Uterus (tissue), 4 donors: ENCODE data around the gene EDN3. TPM values are rescaled to one million over a fixed set of nuclear protein-coding genes. Genes with fewer than 3 reads are reported as not detected.

Experiments used
- DNase-seq, 2 donors: peaks; one replicate each; pipeline ENCODE4 v3.0.0-alpha.2; 2019 to 2020
- H3K27ac ChIP-seq, 2 donors: fragments of 200-600 bp; sonication (generic); 1 replicate in 1 of 2; 2 replicates in 1 of 2; pipeline ENCODE4 v1.5.1; 2016 to 2018
- H3K27me3 ChIP-seq, 2 donors: fragments of 200-600 bp; sonication (generic); one replicate each; pipeline ENCODE4 v1.5.1; 2018 to 2019; ENCODE audit warnings: control low read depth in 1 of 2
- H3K36me3 ChIP-seq, 2 donors: fragments of 200-600 bp; sonication (generic); one replicate each; pipeline ENCODE4 v1.5.1; 2019; ENCODE audit warnings: control low read depth in 1 of 2
- H3K4me1 ChIP-seq, 2 donors: fragments of 200-600 bp; sonication (generic); one replicate each; pipeline ENCODE4 v1.5.1; 2018 to 2019; ENCODE audit warnings: control low read depth in 1 of 2
- H3K4me3 ChIP-seq, 2 donors: fragments of 200-600 bp; sonication (generic); 1 replicate in 1 of 2; 2 replicates in 1 of 2; pipeline ENCODE4 v1.5.1; 2018 to 2019; ENCODE audit warnings: mild to moderate bottlenecking in 1 of 2
- H3K9me3 ChIP-seq, 2 donors: fragments of 200-600 bp; sonication (generic); one replicate each; pipeline ENCODE4 v1.5.1; 2019; ENCODE audit warnings: control low read depth in 1 of 2
- CTCF ChIP-seq, 4 experiments: fragments of 200-600 bp in 2 of 4; fragments of 450-650 bp in 2 of 4; sonication (generic) in 2 of 4; IDR thresholded peaks; one replicate each; pipeline ENCODE4 v1.5.1; 2016 to 2019; ENCODE audit warnings: antibody characterized with exemption in 4 of 4, mild to moderate bottlenecking in 2 of 4, moderate library complexity in 1 of 4
- POLR2A ChIP-seq, 2 donors: fragments of 450-650 bp; IDR thresholded peaks; one replicate each; pipeline ENCODE4 v1.6.1; 2016; ENCODE audit warnings: antibody characterized with exemption in 2 of 2, mild to moderate bottlenecking in 1 of 2, moderate library complexity in 1 of 2
- intact Hi-C: fragments of 100-400 bp; cut with DNase I; formaldehyde crosslinking; loops from one replicate; pipeline ENCODE4 v1.15.1; 2023; ENCODE audit warnings: low total_unique reads
- total RNA-seq, 4 donors: library from RNA; depleted of rRNA in 3 of 4; stranded (reverse); fragments of >200 nt in 3 of 4; gene quantifications; one replicate each; pipeline versions ENCODE4 v1.1.0 to v1.2.4, GENCODE V29; 2014 to 2023
- donor health status: DM: yes; HTN: yes; CAD: no.

The EDN3 gene
- total RNA-seq, 4 donors from 2014 or later: 2.8 to 85.8 TPM; not detected in 2

- no peaks in the 10 kb centered on the region for H3K4me1 ChIP-seq
- no peak overlapping the region for H3K27ac ChIP-seq
- no peaks in the 10 kb centered on the region for H3K27me3 ChIP-seq
- no peak overlapping the region for H3K4me3 ChIP-seq
- H3K9me3 ChIP-seq: no peaks in the 10 kb centered on the region
- TF ChIP-seq CTCF (IDR thresholded peaks at IDR 0.05): no peak
- TF ChIP-seq POLR2A (IDR thresholded peaks at IDR 0.05): no peak
- no peaks in the 10 kb centered on the region for H3K36me3 ChIP-seq
- DNase-seq: no peak
- intact Hi-C loops: no loop called here
These were observed 75.1 kb downstream of the EDN3 start for GRCh38 chr20:59375541-59375940.

Other genes starting within 250 kb of the EDN3 start
- 1 to 10 TPM in 1 of 4 donors, under 1 TPM in 3; 0.21 to 3.1 (median 0.43) TPM for gene ZNF831, start 136.8 kb upstream of the EDN3 start, total RNA-seq